PC-3 (cell line): ENCODE results near the gene PIK3C3. TPM values are rescaled to one million over a fixed set of nuclear protein-coding genes. Genes with fewer than 3 reads are reported as not detected.

Experiments
- ATAC-seq: fragments of 200-7000 bp; cut with Tn5 transposase; 2 replicates; pipeline ENCODE4 v1.9.1; 2020; ENCODE audit warnings: mild to moderate bottlenecking, moderate library complexity
- BruUV-seq: library from RNA; stranded (reverse); fragments of 400-500 nt; replicated peaks from 2 replicates; lab custom pipeline; 2021; lab: Mats Ljungman, UMichigan
- CTCF ChIA-PET: fragments of 300-600 bp; sonication (Branson Sonifier 250); formaldehyde crosslinking; loops from one replicate; lab custom pipeline; 2022; ENCODE audit warnings: antibody characterized with exemption; lab: Charles Lee
- POLR2A ChIA-PET: fragments of 300-600 bp; sonication (Branson Sonifier 250); formaldehyde crosslinking; loops from one replicate; lab custom pipeline; 2022; ENCODE audit warnings: antibody characterized with exemption; ENCODE audit not compliant: unreplicated experiment; lab: Charles Lee
- DNase-seq: peaks from one replicate; pipeline ENCODE4 v3.0.0-alpha.2; 2015
- H2AFZ ChIP-seq: fragments of 300-600 bp; sonication (generic); 2 replicates; pipeline ENCODE4 v1.6.0; 2016; ENCODE audit warnings: antibody characterized with exemption, low read length
- H3F3A ChIP-seq: fragments of 300-600 bp; sonication (generic); one replicate; pipeline ENCODE4 v1.6.0; 2017; ENCODE audit warnings: antibody characterized with exemption, low read length, control low read depth, mild to moderate bottlenecking; ENCODE audit not compliant: unreplicated experiment
- H3K27ac ChIP-seq: fragments of 300-600 bp; sonication (generic); 2 replicates; pipeline ENCODE4 v1.5.1; 2016; ENCODE audit warnings: mild to moderate bottlenecking, low read length
- H3K27me3 ChIP-seq: fragments of 300-600 bp; sonication (generic); 2 replicates; pipeline ENCODE4 v1.6.1; 2016; ENCODE audit warnings: low read length, mixed read lengths
- H3K36me3 ChIP-seq: fragments of 300-600 bp; sonication (generic); 2 replicates; pipeline ENCODE4 v1.6.1; 2016; ENCODE audit warnings: low read depth, mixed run types, low read length, mixed read lengths
- H3K4me1 ChIP-seq: fragments of 300-600 bp; sonication (generic); 2 replicates; pipeline ENCODE4 v1.5.1; 2016; ENCODE audit warnings: low read length; ENCODE audit not compliant: insufficient read depth
- H3K4me2 ChIP-seq: fragments of 300-600 bp; sonication (generic); 2 replicates; pipeline ENCODE4 v1.6.0; 2016; ENCODE audit warnings: low read length
- H3K4me3 ChIP-seq: fragments of 300-600 bp; sonication (generic); 2 replicates; pipeline ENCODE4 v1.5.1; 2016; ENCODE audit warnings: mild to moderate bottlenecking, low read length, mixed read lengths
- H3K79me2 ChIP-seq: fragments of 300-600 bp; sonication (generic); 2 replicates; pipeline ENCODE4 v1.6.1; 2017; ENCODE audit warnings: low read length, mixed read lengths
- H3K9ac ChIP-seq: fragments of 300-600 bp; sonication (generic); 2 replicates; pipeline ENCODE4 v1.6.0; 2016; ENCODE audit warnings: mild to moderate bottlenecking, low read length
- H3K9me2 ChIP-seq: fragments of 300-600 bp; sonication (generic); replicated peaks from 2 replicates; pipeline ENCODE4 v1.6.1; 2016; ENCODE audit warnings: mixed run types, low read length, mixed read lengths
- H3K9me3 ChIP-seq: fragments of 300-600 bp; sonication (generic); 2 replicates; pipeline ENCODE4 v1.6.1; 2016; ENCODE audit warnings: low read length, mixed read lengths
- H4K20me1 ChIP-seq: fragments of 300-600 bp; sonication (generic); 2 replicates; pipeline ENCODE4 v1.6.1; 2016; ENCODE audit warnings: low read length, mixed read lengths
- CTCF ChIP-seq: fragments of 300-600 bp; sonication (generic); conservative IDR thresholded peaks from 2 replicates; pipeline ENCODE4 v1.5.1; 2017; ENCODE audit warnings: antibody characterized with exemption, low read depth, mild to moderate bottlenecking, low read length
- EZH2 ChIP-seq: fragments of 300-600 bp; sonication (generic); IDR thresholded peaks from one replicate; pipeline ENCODE4 v1.6.1; 2017; ENCODE audit warnings: antibody characterized with exemption, mild to moderate bottlenecking, low read length; ENCODE audit not compliant: unreplicated experiment
- EZH2phosphoT487 ChIP-seq: fragments of 300-600 bp; sonication (generic); IDR thresholded peaks from 2 replicates; pipeline ENCODE4 v1.6.1; 2018; ENCODE audit warnings: mild to moderate bottlenecking, antibody characterized with exemption, low read length, borderline replicate concordance
- intact Hi-C: fragments of 100-400 bp; cut with micrococcal nuclease; formaldehyde crosslinking; loops from 2 replicates; pipeline ENCODE4 v1.9.0; 2023
- total RNA-seq: library from RNA; depleted of rRNA; stranded (reverse); fragments of >200 nt; gene quantifications from 2 replicates; pipeline ENCODE4 v1.2.3, GENCODE V29; 2014

PIK3C3 gene
- total RNA-seq, 1 experiment from 2014 or later = 25.9 TPM

- Histone ChIP-seq H3K79me2 (no peaks in the 10 kb centered on the region), H4K20me1 (no peaks in the 10 kb centered on the region), H3F3A (no peaks in the 10 kb centered on the region), H3K4me3 (no peak overlapping the region), H3K27me3 (no peaks in the 10 kb centered on the region), H3K9me2 (no peaks in the 10 kb centered on the region), H3K9me3 (no peaks in the 10 kb centered on the region), H2AFZ (no peak overlapping the region), H3K27ac (no peak overlapping the region), H3K36me3 (no peaks in the 10 kb centered on the region), H3K4me1 (peaks cover under 1% of the 10 kb centered on the region; the same call in 1 of the 2 replicates), H3K9ac (no peak overlapping the region), H3K4me2 (no peak overlapping the region)
- ChIA-PET CTCF (no interaction called here), POLR2A (interaction anchor here (0.7 kb wide), 1 partner anchor 130 kb away, joined by 3 read pairs; no protein-coding TSS in a partner anchor)
- DNase-seq = peak; percentile 39
- intact Hi-C loops = no loop called here
- peak; percentile 57; the same call in 1 of the 2 replicates for ATAC-seq
- BruUV-seq = no TSS peak
- TF ChIP-seq EZH2 = no peak
- TF ChIP-seq EZH2phosphoT487 = no peak
- no peak for TF ChIP-seq CTCF
Measured at GRCh38 chr18:42069036-42069435, 114.0 kb downstream of the PIK3C3 start.

DNA sequence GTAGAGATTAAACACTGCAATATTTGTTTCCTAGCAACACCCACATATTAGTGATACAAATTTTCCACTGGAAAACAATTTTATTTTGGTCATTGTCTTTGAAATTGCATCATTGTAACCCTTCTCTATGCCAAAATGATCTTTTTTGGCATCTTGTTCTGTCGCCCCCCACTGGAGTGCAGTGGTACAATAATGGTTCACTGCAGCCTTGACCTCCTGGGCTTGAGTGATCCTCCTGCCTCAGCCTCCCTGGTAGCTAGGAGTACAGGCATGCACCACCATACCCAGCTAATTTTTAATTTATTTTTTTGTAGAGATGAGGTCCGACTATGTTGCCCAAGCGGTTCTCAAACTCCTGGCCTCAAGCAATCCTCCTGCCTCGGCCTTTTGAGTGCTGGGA is 117.4 kb downstream of the PIK3C3 start:
- no peak overlapping the region for H2AFZ ChIP-seq
- H3K9me2 ChIP-seq = no peaks in the 10 kb centered on the region
- intact Hi-C loops = no loop called here
- BruUV-seq = no TSS peak
- no peak overlapping the region for H3K9ac ChIP-seq
- H3K27me3 ChIP-seq = no peaks in the 10 kb centered on the region
- DNase-seq (no peak), ATAC-seq (no peak)
- no peak overlapping the region for H3K27ac ChIP-seq
- H3K79me2 ChIP-seq = no peaks in the 10 kb centered on the region
- ChIA-PET POLR2A (no interaction called here), CTCF (no interaction called here)
- H3K9me3 ChIP-seq = no peaks in the 10 kb centered on the region
- H4K20me1 ChIP-seq = no peaks in the 10 kb centered on the region
- TF ChIP-seq EZH2 (no peak), CTCF (0 out of 2 replicates have a peak, but pooled peaks have one; percentile 23), EZH2phosphoT487 (no peak)
- H3K4me2 ChIP-seq = no peak overlapping the region
- H3K4me3 ChIP-seq = no peak overlapping the region
- no peaks in the 10 kb centered on the region for H3K4me1 ChIP-seq
- no peaks in the 10 kb centered on the region for H3F3A ChIP-seq
- H3K36me3 ChIP-seq = no peaks in the 10 kb centered on the region

DNA sequence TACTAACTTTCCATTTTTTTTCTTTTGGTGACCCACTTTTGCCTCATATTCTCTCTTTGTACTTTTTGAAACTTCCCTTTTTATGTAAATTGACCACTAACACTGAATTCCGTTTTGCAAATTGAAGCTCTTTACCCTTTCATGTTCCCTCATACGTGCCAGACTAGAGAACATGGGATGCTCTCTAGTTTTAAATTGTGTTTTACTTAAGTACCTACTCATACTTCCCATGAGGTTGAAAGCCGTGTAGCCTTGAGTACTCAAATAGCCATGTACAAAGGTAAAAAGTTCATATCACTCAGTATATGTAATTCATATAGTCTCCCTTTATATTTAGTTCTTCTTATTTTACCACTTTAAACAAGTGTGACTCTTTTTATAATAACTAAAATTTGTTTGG is 119.7 kb downstream of the PIK3C3 start:
- no peaks in the 10 kb centered on the region for H3K79me2 ChIP-seq
- no peaks in the 10 kb centered on the region for H3K9me3 ChIP-seq
- no peaks in the 10 kb centered on the region for H3F3A ChIP-seq
- H3K4me1 ChIP-seq = no peaks in the 10 kb centered on the region
- no peak overlapping the region for H3K9ac ChIP-seq
- H3K36me3 ChIP-seq = no peaks in the 10 kb centered on the region
- TF ChIP-seq EZH2phosphoT487 (no peak), CTCF (no peak), EZH2 (no peak)
- no peak overlapping the region for H3K4me3 ChIP-seq
- no peaks in the 10 kb centered on the region for H4K20me1 ChIP-seq
- intact Hi-C loops = no loop called here
- no peak for DNase-seq
- no peak overlapping the region for H3K4me2 ChIP-seq
- ChIA-PET POLR2A (no interaction called here), CTCF (no interaction called here)
- no peak overlapping the region for H3K27ac ChIP-seq
- no peaks in the 10 kb centered on the region for H3K9me2 ChIP-seq
- H3K27me3 ChIP-seq = no peaks in the 10 kb centered on the region
- ATAC-seq = no peak
- no TSS peak for BruUV-seq
- no peak overlapping the region for H2AFZ ChIP-seq
